Ureter (tissue), 1 donor: ENCODE measurements around the gene ZNF888. TPM values are rescaled to one million over a fixed set of nuclear protein-coding genes. Genes with fewer than 3 reads are reported as not detected.
"Not testable (repeated sequence)": the region's sequence is repeated elsewhere in the genome, so short reads cannot be mapped to it uniquely, and the experiment has no call there.

Experiments used
- DNase-seq: peaks from one replicate; pipeline ENCODE4 v3.0.0-alpha.2; 2020; ENCODE audit warnings: low spot score
- total RNA-seq: library from RNA; stranded (reverse); gene quantifications from one replicate; pipeline ENCODE4 v1.2.4, GENCODE V29; 2023
- donor health status: DM: yes; HTN: yes; CAD: no.

The ZNF888 gene
- 52.4 TPM for total RNA-seq

DNA sequence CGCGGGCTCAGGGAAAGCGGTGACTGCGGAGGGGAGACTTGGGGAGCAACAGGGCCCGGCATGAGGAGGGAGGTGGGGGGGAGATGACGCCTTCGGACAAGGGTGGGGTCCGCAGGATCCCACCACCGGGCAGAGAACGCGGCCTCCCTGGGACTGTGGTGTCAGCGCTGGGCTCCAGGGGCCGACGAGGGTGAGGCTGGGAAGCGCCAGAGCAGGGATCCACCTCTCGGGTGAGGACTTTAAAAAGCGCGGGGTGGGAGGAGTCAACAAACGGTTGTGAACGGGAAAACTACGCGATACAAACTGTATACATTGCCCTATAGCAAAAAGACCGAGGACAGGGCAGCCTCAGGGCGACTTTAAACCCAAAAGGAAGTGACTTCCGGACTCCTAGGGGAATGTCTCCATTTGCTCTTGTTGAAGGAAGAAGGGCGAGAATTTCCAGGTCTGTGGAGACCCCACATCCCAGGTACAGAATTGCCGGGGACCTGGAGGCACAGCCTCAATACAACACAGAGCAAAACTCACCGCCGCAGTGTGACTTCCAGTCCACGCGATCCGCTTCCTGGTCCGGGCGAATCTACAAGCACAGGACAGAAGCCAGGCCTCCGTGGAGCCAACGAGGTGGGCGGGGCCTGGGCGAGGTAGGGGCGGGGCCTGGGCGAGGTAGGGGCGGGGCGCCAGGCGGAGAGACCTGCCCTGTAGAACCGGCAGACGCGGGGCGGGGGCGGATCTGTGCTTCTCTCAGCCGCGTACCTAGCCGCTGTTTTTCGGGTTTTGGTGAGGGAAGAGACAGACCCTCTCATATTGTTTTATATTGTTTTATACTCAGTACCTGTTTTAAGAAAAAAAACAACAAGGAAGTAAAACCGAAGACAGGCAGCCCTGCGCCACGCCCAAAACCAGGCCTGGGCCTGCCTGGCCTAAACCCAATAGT, at the start of gene ZNF888:
Gene ZNF888 (minus strand): TSS at position 588 of the 937 bp plus-strand sequence. CDS start 5,555 bp downstream, outside the sequence.
- DNase-seq: peak; percentile 94

DNA sequence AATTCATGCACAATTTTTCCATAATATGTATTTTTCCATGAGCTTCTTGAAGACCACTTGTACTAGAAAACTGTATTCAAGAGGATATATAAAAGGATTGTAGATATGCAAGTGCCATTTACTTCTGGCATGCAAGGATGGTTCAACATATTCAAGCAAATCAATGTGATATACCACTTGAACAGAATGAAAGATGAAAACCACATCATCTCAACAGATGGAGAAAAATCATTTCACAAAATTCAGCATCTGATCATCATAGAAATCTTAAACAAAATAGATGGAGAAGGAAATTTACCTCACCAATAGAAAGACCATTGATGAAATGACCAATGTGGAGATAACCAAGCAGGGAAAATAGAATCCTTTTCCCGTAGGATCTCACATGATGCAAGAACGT, 44.5 kb upstream of the ZNF888 start:
- DNase-seq: no peak

- DNase-seq: no peak
These were observed 40.0 kb upstream of the ZNF888 start for GRCh38 chr19:52963247-52963618.

GRCh38 chr19:52962394-52963246, 39.4 kb upstream of the ZNF888 start, which contains the start of gene ZNF816:
ZNF816 (minus strand) TSS chr19:52962881; CDS start chr19:52956089, 6,792 bp downstream.
- DNase-seq: peak; percentile 99

- DNase-seq: no peak
These were observed 38.8 kb upstream of the ZNF888 start for GRCh38 chr19:52961981-52962380.

DNA sequence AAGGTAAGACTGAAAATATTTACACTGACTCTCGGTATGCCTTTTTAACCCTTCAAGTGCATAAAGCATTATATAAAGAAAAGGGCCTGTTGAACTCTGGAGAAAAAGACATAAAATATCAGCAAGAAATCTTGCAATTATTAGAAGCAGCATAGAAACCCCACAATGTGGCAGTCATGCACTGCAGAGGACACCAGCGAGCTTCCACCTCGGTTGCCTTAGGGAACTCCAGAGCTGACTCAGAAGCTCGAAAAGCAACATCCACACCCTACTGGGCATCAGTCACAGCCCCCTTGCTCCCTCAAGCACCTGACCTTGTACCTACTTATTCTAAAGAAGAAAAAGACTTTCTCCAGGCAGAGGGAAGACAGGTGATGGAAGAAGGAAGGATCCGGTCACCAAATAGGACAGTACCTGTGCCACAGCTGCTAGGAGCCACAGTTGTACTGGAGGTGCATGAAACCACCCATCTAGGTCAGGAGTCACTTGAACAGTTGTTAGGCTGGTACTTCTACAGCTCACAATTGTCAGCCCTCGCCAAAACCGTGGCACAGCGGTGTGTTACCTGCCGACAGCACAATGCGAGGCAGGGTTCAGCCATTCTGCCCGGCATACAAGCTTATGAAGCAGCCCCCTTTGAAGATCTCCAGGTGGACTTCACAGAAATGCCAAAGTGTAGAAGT, 36.5 kb upstream of the ZNF888 start:
- DNase-seq: no peak

DNA sequence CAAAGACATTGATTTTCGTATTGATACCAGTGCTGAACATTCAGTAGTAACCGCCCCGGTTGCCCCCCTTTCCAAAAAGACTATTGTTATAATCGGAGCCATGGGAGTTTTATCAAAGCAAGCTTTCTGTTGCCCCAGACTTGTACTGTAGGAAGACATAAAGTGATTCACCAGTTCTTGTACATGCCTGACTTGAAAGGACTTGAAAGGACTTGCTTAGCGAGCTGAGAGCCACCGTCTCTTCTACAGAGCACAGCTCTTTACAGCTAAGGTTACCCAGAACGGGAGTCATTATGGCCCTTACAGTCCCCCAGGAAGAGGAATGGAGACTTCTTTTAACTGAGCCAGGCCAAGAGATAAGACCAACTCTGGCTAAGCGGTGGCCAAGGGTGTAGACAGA, 34.4 kb upstream of the ZNF888 start:
- no peak for DNase-seq

DNA sequence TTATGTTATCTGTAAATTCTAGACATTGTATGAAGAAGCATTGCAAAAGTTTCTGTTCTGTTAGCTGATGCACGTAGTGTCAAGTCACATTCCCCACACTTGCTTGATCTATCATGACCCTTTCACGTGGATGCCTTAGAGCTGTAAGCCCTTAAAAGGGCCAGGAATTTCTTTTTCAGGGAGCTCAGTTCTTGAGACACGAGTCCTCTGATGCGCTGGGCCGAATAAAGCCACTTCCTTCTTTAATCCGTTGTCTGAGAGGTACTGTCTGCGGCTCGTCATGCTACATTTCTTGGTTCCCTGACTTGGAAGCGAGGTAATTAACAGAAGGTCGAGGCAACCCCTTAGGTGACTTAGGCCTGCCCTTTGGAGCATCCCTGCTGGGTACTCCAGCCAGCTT, 33.7 kb upstream of the ZNF888 start:
- DNase-seq: no peak

DNA sequence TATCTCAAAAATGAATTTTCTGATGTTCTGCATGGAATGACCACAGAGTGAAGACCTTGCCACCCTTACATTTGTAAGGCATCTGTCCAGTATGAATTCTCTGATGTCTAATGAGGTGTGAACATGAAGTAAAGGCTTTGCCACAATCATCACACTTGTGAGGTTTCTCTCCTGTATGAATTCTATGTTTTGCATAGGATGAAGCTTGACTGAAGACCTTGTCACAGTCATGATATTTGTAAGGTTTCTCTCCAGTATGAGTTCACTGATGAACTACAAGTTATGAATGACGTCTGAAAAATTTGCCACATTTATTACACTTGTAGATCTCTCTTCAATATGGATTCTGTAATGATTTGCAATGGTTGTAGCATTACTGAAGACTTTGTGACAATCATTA, 26.2 kb upstream of the ZNF888 start:
- no peak for DNase-seq

- DNase-seq: no peak
These were observed 25.0 kb upstream of the ZNF888 start for GRCh38 chr19:52948025-52948770.

DNA sequence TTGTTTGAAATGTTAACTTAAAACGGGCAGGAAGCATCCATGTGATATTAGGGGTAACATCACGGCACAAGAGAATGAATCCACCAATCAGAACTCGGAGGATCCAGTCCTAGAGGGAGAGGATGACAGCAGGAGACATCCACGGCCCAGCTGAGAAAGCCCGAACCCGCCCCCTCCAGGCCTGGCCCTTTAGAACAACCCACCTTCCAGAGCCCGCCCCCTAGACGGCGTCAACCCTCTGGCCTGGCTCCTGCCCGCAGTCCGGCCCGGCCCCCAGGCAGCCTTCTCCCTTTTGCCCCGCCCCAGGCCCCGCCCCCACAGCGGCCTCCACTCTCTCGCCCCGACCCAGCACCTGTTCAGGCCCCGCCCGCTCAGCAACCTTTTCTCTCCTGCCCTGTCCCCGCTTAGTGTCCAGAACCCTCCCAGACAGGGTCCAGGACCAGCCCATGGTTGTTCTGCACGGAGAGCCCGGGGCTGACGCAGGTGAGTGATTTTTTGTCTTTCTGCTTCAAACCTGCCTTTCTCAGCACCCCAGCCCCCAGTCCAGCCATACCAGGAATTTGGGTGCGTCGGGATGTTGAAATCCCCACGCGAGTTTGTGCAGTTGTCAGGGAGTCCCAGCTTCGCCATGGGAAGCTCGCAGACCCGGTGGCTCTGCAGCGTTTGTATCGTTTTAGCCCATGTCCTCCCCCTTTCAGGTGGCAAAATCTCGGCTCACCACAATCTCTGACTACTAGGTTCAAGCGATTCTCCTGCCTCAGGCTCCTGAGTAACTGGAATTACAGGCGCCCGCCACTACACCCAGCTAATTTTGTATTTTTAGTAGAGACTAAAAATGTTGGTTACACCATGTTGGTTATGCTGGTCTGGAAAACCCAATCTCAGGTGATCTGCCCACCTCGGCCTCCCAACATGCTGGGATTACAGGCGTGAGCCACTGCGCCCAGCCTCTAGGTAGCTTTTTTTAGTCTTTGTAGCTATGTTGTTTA, 23.4 kb upstream of the ZNF888 start:
- peak; percentile 88 for DNase-seq

DNA sequence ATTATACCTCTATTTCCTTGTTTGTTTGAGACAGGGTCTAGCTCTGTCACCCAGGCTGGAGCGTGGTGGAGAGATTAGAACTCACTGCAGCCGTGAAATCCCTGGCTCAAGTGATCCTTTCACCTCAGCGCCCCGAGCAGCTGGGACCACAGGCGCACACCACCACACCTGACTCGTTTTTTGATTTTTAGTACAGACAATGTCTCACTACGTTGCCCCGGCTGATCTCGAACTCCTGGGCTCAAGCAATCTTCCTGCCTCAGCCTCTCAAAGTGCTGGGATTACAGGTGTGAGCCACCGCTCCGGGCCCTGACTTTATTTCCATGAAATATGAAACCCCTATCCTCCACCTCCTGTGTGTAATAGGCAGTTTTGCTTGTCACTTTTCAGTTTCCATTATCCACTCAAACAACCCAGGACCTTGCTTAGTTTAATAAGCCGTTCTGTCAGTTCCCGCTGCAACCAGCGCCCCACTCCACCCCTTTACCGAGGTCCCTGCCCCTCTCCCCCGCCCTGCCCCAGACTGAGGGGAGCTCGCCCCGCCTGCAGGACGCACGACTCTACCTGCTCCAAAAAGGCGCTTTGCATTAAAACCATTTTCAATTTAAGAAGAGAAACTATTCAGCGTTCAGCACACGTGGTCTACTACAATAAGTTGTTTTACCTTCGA, 22.6 kb upstream of the ZNF888 start:
- no peak for DNase-seq

DNA sequence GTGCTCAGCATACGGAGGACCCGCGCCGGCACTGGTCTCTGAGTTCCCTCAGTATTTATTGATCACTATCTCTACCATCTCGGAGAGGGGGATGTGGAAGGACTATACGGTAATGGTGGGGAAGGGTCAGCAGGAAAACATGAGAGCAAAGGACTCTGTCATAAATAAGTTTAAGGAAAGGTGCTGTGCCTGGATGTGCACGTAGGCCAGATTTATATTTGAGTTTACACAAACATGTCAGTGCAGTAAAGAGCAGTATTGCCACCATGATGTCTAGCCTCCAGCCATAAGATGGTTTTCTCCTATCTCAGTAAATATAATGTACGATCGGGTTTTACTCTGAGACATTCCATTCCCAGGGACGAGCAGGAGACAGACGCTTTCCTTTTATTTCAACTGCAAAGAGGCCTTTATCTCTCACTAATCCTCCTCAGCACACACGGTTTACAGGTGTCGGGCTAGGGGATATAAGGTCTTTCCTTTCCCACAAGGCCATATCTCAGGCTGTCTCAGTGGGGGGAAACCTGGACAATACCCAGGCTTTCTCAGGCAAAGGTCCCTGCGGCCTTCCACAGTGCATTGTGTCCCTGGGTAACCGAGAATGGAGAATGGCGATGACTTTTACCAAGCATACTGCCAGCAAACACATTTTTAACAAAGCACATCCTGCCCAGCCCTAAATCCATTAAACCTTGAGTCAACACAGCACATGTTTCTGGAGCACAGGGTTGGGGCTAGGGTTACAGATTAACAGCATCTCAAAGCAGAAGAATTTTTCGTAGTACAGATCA, 21.7 kb upstream of the ZNF888 start:
- DNase-seq: not testable (repeated sequence)

DNA sequence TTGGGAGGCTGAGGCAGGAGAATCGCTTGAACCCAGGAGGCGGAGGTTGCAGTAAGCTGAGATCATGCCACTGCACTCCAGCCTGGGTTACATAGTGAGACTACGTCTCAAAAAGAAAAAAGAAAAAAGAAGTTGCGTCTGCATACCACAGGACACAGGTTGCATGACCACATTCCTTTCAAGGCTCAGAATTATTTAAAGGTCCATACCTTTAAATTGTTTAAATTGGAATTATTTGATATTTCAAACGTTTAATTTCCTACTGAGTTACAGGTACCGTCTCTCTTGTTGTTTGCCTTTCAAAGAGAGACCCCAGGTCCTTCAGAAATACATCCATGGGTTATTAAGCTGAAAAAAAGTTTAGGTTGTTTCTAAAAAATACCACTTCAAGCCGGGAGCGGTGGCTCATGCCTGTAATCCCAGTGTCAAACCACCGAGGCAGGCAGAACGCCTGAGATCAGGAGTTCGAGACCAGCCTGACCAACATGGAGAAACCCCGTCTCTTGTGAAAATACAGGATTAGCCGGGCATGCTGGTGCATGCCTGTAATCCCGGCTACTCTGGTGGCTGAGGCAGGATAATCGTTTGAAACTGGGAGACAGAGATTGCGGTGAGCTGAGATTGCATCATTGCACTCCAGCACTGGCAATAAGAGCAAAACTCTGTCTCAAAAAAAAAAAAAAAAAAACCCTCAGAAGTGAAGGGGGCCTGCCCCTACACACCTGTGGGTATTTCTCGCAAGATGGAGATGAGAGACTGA, 20.8 kb upstream of the ZNF888 start:
- DNase-seq: no peak

DNA sequence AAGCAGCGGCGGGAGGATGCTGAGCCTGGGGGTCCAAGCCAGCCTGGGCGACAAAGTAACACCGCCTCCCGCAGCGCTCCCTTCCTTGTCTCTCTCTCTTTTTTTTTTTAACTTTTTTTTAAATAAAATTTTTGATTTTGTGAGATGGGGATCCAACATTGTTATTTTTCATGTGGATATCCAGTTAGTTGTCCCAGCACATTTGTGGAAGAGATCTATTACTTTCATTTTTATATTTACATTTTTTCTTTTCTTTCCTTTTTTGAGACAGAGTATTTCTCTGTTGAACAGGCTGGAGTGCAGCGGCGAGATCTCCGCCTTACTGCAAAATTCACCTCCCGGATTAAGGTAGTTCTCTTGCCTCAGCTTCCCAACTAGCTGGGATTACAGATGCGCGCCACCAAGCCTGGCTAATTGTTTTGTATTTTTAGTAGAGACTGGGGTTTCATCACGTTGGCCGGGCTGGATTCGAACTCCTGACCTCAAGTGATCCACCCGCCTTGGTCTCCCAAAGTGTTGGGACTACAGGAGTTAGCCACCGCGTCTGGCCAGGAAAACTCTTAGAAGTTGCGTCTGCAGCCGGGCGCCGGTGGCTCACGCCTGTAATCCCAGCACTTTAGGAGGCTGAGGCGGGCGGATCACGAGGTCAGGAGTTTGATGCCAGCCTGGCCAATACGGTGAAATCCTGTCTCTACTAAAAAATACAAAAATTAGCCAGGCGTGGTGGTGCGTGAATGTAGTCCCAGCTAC, 20.1 kb upstream of the ZNF888 start:
- no peak for DNase-seq

GRCh38 chr19:52942386-52943133, 19.3 kb upstream of the ZNF888 start:
- DNase-seq: peak; percentile 97
